Rectal smooth muscle tissue (tissue), 1 donor: Measurements from ENCODE around the gene CACNG8.

Experiments
- H3K27ac ChIP-seq: one replicate; pipeline ENCODE4 v1.7.0; 2013; ENCODE audit warnings: low read depth, low read length, inconsistent platforms
- H3K27me3 ChIP-seq: one replicate; pipeline ENCODE4 v1.7.0; 2013; ENCODE audit warnings: low read length; ENCODE audit not compliant: control insufficient read depth, insufficient read depth
- H3K36me3 ChIP-seq: one replicate; pipeline ENCODE4 v1.7.0; 2013; ENCODE audit warnings: low read length; ENCODE audit not compliant: control insufficient read depth, insufficient read depth
- H3K4me1 ChIP-seq: one replicate; pipeline ENCODE4 v1.7.0; 2013; ENCODE audit warnings: low read length; ENCODE audit not compliant: control insufficient read depth, insufficient read depth
- H3K4me3 ChIP-seq: one replicate; pipeline ENCODE4 v1.7.0; 2013; ENCODE audit warnings: low read length
- H3K9ac ChIP-seq: one replicate; pipeline ENCODE4 v1.7.0; 2013; ENCODE audit warnings: low read length

Gene CACNG8

GRCh38 chr19:53951436-53951835, 11.3 kb upstream of the CACNG8 start:
- no peaks in the 10 kb centered on the region for H3K27me3 ChIP-seq
- no peak overlapping the region for H3K27ac ChIP-seq
- no peak overlapping the region for H3K9ac ChIP-seq
- no peaks in the 10 kb centered on the region for H3K4me1 ChIP-seq
- H3K36me3 ChIP-seq, result no peaks in the 10 kb centered on the region
- H3K4me3 ChIP-seq, result no peak overlapping the region

DNA sequence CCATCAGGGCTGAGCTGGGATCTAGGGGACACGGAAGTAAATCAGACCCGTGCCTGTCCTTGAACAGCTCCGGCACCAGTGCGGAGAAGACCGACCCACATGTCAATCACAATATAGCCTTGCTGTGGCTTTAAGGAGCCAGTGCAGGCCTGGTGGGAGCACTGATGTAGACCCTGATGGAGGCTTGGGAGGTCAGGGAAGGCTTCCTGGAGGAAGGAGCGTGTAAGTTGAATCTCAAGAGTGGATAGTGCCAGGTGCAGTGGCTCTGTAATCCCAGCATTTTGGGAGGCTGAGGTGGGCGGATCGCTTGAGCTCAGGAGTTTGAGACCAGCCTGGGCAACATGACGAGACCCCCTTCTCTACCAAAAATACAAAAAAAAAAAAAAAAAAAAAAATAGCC, 10.8 kb upstream of the CACNG8 start:
- Histone ChIP-seq H3K27ac (no peak overlapping the region), H3K27me3 (no peaks in the 10 kb centered on the region), H3K9ac (no peak overlapping the region), H3K36me3 (no peaks in the 10 kb centered on the region), H3K4me3 (no peak overlapping the region), H3K4me1 (no peaks in the 10 kb centered on the region)

DNA sequence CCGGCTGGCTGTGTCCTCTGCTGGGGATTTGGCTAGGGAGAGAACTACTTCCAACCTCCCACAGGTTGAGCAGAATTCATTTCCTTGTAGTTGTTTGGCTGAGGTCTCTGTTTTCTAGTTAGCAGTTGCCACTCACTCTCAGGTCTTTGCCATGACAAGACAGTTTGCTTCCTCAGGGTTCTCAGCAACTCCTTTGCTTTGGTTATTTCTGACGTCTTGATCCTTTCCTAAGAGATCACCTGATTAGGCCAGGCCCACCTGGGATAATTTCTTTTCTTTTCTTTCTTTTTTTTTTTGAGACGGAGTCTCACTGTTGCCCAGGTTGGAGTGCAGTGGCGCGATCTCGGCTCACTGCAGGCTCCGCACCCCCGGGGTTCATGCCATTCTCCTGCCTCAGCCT, 9.4 kb upstream of the CACNG8 start:
- no peak overlapping the region for H3K9ac ChIP-seq
- no peaks in the 10 kb centered on the region for H3K36me3 ChIP-seq
- H3K4me3 ChIP-seq, result no peak overlapping the region
- H3K4me1 ChIP-seq, result no peaks in the 10 kb centered on the region
- peaks cover 6% of the 10 kb centered on the region for H3K27me3 ChIP-seq
- H3K27ac ChIP-seq, result no peak overlapping the region

DNA sequence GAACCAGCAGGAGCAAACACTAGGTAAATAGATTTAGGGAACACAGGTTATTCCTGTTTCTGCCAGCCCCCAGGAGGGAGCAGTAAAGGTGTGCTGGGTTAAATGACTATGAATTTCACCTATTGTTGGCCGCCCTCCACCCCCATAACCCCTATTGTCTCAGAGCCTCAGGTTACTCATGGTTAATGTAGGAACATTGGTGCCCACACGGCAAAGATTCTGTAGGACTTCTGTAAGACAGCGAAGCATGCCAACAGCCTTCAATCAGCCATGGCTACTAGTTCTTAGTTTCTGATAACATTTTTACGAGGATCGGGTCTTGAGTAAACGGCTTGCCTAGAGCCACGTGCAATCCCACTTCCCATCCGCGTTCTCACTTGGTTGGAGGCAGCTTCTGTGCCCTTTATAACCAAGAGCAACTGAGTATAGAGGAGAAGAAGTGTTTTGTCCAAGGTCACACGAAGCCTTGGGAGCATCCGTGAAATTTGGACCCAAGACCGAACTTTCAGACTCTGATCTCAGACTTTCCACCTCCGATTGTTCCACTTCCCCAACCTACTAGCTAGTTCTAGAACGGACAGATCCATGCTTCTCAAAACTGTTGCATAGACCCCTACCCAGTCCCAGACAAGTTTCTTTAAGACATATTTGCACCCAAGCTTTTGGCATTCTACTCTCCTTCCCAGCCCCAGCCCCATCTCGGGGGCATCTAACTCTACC, 5.1 kb upstream of the CACNG8 start:
- peaks cover 26% of the 10 kb centered on the region for H3K27me3 ChIP-seq
- H3K27ac ChIP-seq, result no peak overlapping the region
- H3K36me3 ChIP-seq, result no peaks in the 10 kb centered on the region
- no peak overlapping the region for H3K9ac ChIP-seq
- H3K4me3 ChIP-seq, result no peak overlapping the region
- no peaks in the 10 kb centered on the region for H3K4me1 ChIP-seq

- Histone ChIP-seq H3K9ac (no peak overlapping the region), H3K4me1 (no peaks in the 10 kb centered on the region), H3K27me3 (peaks cover 26% of the 10 kb centered on the region), H3K36me3 (no peaks in the 10 kb centered on the region), H3K27ac (no peak overlapping the region), H3K4me3 (no peak overlapping the region)
Observed at GRCh38 chr19:53958168-53958571, 4.6 kb upstream of the CACNG8 start.

DNA sequence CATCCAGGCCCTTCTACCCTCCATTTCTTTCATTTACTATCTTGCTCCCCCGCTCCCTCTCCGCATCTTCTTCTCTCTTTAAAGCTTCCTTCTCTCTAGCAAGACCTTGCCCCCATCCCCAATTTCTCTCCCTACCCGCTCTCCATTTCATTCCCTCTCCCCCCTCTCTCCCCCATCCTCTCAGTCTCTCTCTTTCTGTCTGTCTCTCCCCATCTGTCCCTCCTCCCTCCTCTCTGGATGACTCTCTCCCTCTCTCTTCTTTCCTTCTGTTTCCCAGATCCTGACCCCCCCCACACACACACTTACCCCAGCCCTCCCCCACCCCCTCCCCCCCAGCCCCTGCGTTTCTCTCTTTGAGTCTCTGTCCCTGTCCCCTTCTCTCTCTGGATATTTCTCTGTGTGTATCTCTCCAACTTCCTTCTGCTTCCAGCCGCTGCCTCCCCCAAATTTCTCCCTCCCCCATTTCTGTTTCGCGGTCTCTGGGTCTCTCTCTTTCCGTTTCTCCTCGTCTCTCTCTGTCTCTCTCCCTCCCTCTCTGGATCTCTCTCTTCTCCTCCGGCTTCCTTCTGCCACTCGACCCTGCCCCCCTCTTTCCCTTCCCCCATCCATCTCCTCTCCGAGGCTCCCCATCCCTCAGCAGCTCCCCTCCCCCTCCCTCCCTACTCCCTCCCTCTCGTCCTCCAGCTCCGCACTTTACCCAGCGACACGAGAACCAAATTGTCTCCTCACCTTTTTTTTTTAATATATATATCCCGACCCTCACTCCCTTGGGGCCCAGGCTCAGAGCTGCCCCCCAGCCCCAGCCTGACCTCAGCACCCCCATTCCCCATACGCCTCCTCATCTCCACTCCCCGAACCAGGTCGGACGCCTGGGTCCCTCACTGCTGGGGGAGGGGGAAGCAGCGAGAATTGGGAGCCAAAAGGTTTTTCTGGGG, 3.6 kb upstream of the CACNG8 start:
- Histone ChIP-seq H3K36me3 (no peaks in the 10 kb centered on the region), H3K4me3 (no peak overlapping the region), H3K4me1 (no peaks in the 10 kb centered on the region), H3K27me3 (peaks cover 31% of the 10 kb centered on the region), H3K9ac (no peak overlapping the region), H3K27ac (no peak overlapping the region)

- H3K4me1 ChIP-seq, result no peaks in the 10 kb centered on the region
- H3K4me3 ChIP-seq, result no peak overlapping the region
- H3K27ac ChIP-seq, result no peak overlapping the region
- no peaks in the 10 kb centered on the region for H3K36me3 ChIP-seq
- peaks cover 33% of the 10 kb centered on the region for H3K27me3 ChIP-seq
- H3K9ac ChIP-seq, result no peak overlapping the region
Observed at GRCh38 chr19:53960187-53960586, 2.5 kb upstream of the CACNG8 start.

GRCh38 chr19:53960886-53961285, 1.9 kb upstream of the CACNG8 start:
- H3K36me3 ChIP-seq, result no peaks in the 10 kb centered on the region
- H3K9ac ChIP-seq, result no peak overlapping the region
- H3K4me3 ChIP-seq, result no peak overlapping the region
- no peak overlapping the region for H3K27ac ChIP-seq
- peaks cover 36% of the 10 kb centered on the region for H3K27me3 ChIP-seq
- no peaks in the 10 kb centered on the region for H3K4me1 ChIP-seq

- Histone ChIP-seq H3K36me3 (no peaks in the 10 kb centered on the region), H3K9ac (no peak overlapping the region), H3K4me3 (no peak overlapping the region), H3K4me1 (no peaks in the 10 kb centered on the region), H3K27me3 (peaks cover 36% of the 10 kb centered on the region), H3K27ac (no peak overlapping the region)
Observed at GRCh38 chr19:53961523-53962356, 997 bp upstream of the CACNG8 start.

DNA sequence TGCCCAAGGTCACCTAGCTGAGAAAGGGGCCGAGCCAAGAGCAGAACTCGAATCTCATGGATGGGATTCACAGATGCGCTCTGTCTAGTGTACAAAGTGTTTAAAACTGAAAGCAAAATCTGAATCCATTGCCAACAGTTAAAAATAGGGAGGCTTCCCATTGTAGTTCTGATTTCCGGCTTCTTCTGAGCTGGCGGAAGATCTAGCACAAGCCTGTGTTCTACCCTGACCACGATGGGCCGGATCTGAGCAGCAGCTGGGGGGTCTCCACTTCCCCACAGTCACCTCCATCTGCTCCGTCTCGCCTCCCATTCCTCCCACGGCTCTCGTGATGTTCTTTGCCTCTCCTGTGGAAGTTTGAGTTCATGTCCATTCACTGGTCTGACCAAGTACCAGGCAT, 2.4 kb downstream of the CACNG8 start:
- Histone ChIP-seq H3K36me3 (no peaks in the 10 kb centered on the region), H3K27me3 (peaks cover 21% of the 10 kb centered on the region), H3K27ac (no peak overlapping the region), H3K4me3 (no peak overlapping the region), H3K9ac (no peak overlapping the region), H3K4me1 (no peaks in the 10 kb centered on the region)

DNA sequence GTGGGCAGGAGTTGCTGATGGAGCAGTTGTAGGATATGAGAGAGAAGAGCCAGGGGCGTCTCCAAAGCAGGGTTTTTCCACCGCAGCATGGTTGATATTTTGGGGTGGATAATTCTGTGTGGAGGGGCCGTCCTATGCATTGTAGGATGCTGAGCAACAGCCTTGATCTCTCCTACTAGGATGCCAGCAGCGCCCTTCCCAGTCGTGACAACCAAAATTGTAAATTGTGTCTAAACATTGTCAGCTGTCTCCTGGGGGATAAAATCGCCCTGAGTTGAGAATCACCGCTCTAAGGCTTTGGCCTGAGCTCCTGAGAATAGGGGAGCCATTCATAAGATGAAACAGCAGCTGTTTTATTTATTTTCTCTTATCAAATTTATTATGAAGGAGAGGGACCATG, 4.2 kb downstream of the CACNG8 start:
- Histone ChIP-seq H3K36me3 (no peaks in the 10 kb centered on the region), H3K27ac (no peak overlapping the region), H3K27me3 (peaks cover 10% of the 10 kb centered on the region), H3K9ac (no peak overlapping the region), H3K4me3 (no peak overlapping the region), H3K4me1 (no peaks in the 10 kb centered on the region)

DNA sequence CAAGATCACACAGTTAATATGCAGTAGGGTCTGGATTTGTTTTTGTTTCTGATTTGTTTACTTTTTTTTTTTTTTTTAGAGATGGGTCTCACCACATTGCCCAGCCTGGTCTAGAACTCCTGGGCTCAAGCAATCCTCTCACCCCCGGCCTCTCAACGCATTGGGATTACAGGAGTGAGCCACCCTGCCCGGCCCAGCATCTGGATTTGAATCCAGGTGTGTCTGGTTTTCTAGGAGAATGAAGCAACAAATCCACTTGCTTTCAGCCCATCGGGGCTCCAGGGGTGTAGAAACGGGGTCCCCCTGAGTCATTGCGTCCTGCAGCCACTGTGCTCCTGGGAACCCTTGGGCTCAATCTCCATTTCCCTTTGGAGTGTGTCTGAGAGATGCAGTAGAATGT, 6.6 kb downstream of the CACNG8 start:
- Histone ChIP-seq H3K4me3 (no peak overlapping the region), H3K27ac (no peak overlapping the region), H3K27me3 (peaks cover 3% of the 10 kb centered on the region), H3K9ac (no peak overlapping the region), H3K4me1 (no peaks in the 10 kb centered on the region), H3K36me3 (no peaks in the 10 kb centered on the region)
